Stimulated activated CD4-positive, alpha-beta T cell treated with anti-CD3 and anti-CD28 coated beads, Interleukin-4, amount 100 ng/mL, for 4 hours (primary cell): ENCODE measurements around the gene FKBP1A.

Experiments used
- DNase-seq, 2 experiments: peaks; one replicate each; pipeline ENCODE4 v3.0.0-alpha.2; 2020

The FKBP1A gene

DNA sequence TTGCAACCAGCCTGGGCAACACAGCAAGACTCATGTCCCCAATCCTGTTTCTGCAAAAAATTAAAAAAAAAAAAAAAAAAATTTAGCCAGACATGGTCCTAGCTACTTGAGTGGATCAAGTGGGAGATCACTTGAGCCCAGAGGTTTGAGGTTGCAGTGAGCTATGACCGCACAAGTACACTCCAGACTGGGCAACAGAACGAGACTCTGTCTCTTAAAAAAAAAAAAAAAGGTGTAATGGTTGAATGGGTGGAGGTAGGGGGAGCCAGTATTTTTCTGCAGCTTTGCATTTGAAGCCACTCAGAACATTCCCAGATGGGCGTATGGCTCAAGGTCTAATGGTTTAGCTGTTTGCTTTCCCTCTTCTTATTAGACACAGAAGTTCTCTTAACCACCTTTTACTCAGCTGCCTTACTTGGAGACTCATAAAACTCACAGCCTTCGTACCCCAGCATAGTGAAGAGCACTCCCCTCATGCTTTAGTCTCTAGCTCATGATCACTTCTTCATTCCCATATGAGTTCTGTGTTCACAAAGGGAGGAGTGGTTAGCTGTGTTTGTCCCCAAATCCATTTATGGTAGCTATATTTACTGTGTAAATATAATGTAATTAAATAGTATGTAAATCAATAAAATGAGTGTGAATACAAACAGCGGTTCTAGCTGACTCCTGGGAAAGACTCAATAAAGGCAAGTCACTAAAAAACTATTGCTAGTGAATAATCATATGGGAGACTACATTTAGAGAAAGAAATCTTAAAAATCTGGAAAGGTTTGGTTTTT, 9.0 kb downstream of the FKBP1A start:
- DNase-seq = no peak

GRCh38 chr20:1382670-1383069, 10.2 kb downstream of the FKBP1A start:
- no peak for DNase-seq

DNA sequence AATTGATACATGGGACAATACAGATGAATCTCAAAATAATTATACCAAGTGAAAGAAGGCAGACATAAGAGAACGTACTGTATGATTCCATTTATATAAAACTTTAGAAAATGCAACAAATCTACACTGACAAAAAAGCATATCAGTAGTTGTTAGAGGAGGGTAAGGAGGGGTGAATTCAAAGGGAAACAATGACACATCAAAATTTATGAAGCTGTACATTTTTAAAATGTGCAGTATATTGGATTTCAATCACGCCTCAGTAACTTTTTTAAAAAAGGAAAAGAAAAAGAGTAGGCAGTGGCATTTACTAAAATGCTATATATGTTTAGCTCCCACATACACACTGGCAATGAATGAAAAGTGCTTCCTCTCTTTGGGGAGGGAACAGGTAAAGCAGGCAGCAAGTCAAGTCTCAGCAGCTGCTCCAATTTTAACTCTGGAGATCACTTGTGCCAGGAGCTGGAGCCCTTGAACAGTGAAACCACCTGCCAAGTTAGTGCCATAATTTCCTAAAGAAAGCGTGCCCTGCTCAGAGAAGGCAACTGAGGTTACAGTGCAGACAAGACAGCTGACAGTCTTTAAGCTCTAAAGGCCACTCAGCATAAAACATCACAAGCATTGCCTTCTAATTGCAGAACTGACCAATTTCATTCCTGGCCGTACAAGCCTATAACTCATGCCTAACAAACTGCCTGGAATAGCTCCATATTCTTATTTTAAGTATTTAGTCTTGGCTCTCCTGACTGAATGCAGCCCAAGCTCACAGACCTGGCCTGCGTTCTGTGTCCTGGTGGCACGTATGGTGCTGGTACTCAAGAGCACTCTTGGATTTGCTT, 10.9 kb downstream of the FKBP1A start:
- no peak for DNase-seq

DNA sequence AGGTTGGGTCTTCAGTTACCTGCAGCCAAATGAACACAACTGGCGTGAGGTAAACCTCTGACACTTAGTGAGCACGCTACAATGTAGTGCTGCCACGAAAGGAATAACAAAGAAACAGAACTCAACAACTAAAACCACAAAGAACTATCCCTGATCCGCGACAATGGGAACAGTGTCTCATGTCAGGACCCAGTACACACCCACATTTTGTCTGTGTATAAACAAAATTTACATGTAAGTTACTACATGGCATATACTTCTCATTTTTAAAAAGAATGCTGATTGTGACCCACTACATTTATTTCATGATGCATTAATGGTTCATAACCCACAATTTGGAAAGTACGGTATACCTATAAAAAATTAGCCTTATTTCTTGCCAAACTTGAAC, 14.1 kb downstream of the FKBP1A start:
- DNase-seq = no peak

DNA sequence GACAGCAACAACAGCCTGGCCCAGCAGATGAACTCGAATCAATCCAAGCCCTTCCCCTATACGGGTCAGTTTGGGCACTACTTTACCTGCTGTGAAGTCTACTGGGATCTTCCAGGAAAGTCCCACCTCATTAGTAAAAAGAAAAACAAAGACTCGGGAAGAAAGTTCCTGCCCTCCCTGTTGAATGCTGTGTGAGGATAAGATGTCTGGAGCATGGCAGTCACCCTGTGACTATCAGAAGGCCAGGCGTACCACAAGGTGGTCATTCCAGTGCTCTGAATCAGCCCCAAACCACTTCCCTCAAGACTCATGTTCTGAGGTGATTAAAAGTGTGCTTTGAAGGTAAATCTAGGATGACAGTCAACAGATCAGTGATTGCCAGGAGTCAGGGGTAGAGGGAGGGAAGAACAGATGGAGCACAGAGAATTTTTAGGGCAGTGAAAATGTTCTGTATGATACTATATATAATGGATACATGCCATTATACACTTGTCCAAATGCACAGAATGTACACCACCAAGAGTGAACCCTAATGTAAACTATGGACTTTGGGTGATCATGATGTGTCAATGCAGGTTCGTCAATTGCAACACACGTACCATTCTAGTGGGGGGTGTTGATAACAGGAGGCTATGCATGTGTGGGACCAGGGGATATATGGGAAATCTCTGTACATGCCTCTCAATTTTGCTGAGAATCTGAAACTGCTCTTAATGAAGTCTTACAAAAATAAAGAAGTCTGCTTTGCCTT, 14.7 kb downstream of the FKBP1A start:
- DNase-seq = no peak

DNA sequence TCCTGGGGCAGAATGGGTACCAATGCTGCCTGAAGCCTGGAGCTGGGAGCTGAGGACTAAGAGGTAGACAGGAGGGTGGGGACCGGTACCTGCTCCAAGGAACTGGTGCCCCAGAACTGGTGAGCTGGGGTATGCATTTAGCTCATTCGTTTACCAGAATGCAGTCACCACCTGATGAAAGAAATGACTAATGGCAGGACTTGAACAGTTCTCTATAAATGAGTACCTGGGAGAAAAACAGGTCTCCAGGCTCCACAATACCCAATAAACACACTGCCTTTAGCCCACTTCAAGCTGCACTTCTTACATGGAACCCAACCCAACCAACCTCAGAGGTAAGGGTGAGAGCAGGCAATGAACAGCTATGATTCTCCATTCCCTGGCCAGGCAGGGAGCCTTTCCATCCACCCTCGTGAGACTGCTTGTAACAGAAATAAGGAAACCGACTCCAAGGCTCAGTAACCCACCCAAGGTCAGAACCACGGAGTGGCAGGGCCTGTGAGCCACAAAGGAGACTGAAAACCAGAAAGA, 15.4 kb downstream of the FKBP1A start:
- DNase-seq = no peak

- no peak for DNase-seq
Measured at GRCh38 chr20:1376408-1377270, 16.2 kb downstream of the FKBP1A start.

GRCh38 chr20:1376007-1376406, 16.8 kb downstream of the FKBP1A start:
- no peak for DNase-seq

GRCh38 chr20:1375515-1375914, 17.3 kb downstream of the FKBP1A start:
- DNase-seq = no peak

DNA sequence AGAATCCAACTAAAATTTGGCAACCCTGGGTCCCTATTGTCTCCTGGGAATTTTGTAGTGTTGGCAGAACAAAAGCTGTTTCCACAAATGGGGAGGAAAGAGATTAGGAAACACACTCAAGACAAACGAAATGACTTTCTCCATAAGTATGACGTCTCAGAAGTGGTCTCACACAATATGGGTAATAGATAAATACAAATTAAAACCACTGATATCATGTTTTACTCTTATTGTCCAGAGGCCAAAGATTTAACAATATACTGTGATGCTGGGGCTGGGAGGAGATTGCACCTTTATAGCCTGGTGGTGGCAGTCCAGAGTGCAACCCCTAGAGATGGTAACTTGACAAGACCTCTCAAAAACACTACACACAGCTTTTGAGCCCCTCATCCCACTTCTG, 18.6 kb downstream of the FKBP1A start:
- no peak for DNase-seq

- no peak for DNase-seq
Measured at GRCh38 chr20:1373614-1374013, 19.2 kb downstream of the FKBP1A start.

- no peak for DNase-seq
Measured at GRCh38 chr20:1373036-1373435, 19.8 kb downstream of the FKBP1A start.

DNA sequence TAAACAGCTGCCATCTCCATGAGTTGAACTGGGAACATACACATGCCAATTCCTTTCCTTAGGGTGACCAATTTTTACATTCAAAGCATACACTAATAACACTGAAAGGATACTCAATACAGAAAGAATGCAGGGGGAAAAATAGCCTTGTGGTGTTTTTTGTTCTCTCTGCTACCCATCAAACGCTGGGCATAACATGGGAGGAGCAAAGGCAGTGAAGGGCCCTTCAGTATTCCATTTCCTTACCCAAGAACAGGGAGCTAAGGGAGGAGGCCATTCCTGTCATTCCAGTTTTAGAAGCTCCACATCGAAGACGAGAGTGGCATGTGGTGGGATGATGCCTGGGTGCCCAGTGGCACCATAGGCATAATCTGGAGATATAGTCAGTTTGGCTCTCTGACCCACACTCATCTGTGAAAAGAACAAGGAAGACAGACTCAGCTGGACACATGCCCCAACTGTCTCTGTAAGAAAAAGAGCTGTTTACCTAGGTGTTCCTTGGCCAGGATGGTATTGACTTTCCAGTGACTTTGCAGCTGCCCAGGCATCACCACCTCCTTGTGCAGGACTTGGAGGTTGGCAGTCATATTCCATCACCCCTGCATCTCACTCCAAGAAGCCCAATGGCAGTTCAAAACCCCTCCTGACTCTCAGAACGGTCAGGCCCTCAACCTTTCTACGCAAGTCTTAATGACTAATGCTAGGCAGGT, 20.9 kb downstream of the FKBP1A start:
- no peak for DNase-seq

- DNase-seq = no peak
Measured at GRCh38 chr20:1371202-1371782, 21.6 kb downstream of the FKBP1A start.

GRCh38 chr20:1370548-1371110, 22.2 kb downstream of the FKBP1A start:
- DNase-seq = no peak

DNA sequence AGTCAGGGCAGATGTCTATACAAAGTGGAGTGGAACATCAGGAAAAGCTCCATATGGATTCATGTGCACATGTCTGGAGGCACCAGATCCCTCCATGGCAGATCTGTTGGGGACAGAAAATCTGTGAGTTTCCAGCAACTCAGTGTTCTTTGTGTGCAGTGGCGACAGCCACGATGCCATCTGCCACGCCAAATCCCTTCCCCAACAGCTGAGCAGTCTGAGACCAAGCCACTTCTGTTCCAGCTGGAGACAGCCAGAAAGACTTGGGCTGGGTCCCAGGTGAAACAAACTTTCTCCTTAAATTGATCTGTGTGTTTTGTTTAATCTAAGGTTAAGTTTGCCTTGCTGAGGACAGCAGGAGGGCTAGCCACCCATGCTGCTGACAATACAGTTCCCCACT, 22.9 kb downstream of the FKBP1A start:
- no peak for DNase-seq

GRCh38 chr20:1368448-1369199, 24.2 kb downstream of the FKBP1A start:
- no peak for DNase-seq

DNA sequence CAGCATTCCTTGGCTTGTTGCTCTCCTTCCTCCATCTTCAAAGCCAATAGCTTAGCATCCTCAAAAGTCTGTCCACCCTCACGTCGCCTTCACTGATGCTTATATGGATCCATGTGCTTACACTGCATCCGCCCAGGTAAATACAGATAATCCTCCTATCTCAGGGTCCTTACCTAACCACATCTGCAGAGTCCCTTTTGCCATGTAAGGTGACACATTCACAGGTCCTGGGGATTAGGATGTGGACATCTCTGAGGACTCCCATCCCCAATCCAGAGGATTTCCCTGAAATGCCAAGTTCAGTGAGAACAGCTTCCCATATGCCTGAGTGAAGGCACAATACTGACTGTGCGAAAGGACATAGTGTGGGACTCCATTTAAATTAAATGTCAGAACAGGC, 25.4 kb downstream of the FKBP1A start:
- DNase-seq = no peak

DNA sequence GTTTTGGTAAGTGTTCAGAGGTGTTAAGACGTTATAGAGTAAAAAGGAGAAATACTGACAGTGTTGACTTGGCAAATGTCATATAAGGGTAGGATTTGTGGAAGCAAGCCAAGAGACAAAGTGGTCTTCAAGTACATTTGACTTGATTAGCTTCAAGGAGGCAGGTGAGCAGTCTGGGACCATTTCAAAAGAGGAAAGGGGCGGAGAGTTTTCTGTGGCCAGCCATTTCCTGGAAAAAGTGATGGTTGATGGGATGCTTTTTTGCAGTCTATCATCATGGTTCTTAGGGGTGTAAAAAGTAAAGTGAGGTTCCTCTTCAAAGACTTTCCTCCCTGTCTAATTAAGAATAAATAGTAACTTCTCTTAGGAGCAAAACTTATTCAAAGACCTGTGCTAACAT, 28.7 kb downstream of the FKBP1A start:
- DNase-seq = peak in 1 of 2 experiments; percentile 38

DNA sequence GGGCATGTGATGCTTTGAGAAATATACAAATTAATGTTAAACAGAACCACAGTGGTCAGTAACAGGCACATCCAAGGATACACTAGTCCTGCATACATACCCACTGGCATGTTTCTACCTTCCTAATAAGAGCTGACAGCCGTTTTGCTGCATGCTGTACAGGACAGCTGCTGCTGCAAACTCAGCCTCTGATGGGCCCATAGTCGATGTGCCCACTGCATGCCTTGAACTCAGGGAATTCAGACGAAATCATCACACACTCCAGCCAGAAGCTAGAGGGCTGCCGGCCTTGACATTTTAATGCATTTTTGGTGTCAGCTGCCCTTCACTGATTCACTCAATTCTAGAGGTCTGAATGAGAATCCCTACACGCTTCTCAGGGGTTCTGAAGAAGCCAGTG, 29.3 kb downstream of the FKBP1A start:
- DNase-seq = no peak
